Glutamatergic neuron (in vitro differentiated cells): Measurements from ENCODE around the gene S100A1. TPM values are rescaled to one million over a fixed set of nuclear protein-coding genes. Genes with fewer than 3 reads are reported as not detected.

Experiments used
- DNase-seq: peaks from one replicate; pipeline ENCODE4 v3.0.0; 2022
- H3K27ac Mint-ChIP-seq: one replicate; pipeline ENCODE4 v1.8.0; 2020; ENCODE audit warnings: mild to moderate bottlenecking, mixed read lengths, inconsistent platforms; ENCODE audit not compliant: unreplicated experiment
- H3K27me3 Mint-ChIP-seq: one replicate; pipeline ENCODE4 v1.8.0; 2020; ENCODE audit warnings: mild to moderate bottlenecking, moderate library complexity, mixed read lengths, inconsistent platforms; ENCODE audit not compliant: unreplicated experiment
- H3K36me3 Mint-ChIP-seq: one replicate; pipeline ENCODE4 v1.8.0; 2020; ENCODE audit warnings: mild to moderate bottlenecking, mixed read lengths, inconsistent platforms; ENCODE audit not compliant: unreplicated experiment
- H3K4me1 Mint-ChIP-seq: one replicate; pipeline ENCODE4 v1.8.0; 2020; ENCODE audit warnings: mild to moderate bottlenecking, low read depth, mixed read lengths, inconsistent platforms; ENCODE audit not compliant: unreplicated experiment
- H3K4me3 Mint-ChIP-seq: one replicate; pipeline ENCODE4 v1.8.0; 2020; ENCODE audit warnings: mild to moderate bottlenecking, mixed read lengths, inconsistent platforms; ENCODE audit not compliant: unreplicated experiment
- H3K9me3 Mint-ChIP-seq: one replicate; pipeline ENCODE4 v1.8.0; 2020; ENCODE audit warnings: mild to moderate bottlenecking, moderate library complexity, mixed read lengths, inconsistent platforms; ENCODE audit not compliant: unreplicated experiment
- CTCF ChIP-seq: fragments of 200-600 bp; sonication (generic); IDR thresholded peaks from one replicate; pipeline ENCODE4 v1.5.0; 2021; ENCODE audit not compliant: partially characterized antibody, unreplicated experiment
- total RNA-seq: library from RNA; stranded (reverse); fragmentation: NEBNext Ultra II Directional; extraction: Animal tissue kit (Norgen Biotek cat#: 25700); gene quantifications from one replicate; pipeline ENCODE4 v1.2.1, GENCODE V29; 2021; ENCODE audit not compliant: unreplicated experiment

The S100A1 gene
- total RNA-seq, 1 donor from 2014 or later, result 35.4 TPM

- no peak for TF ChIP-seq CTCF
- H3K4me1 Mint-ChIP-seq, result no peaks in the 10 kb centered on the region
- no peak overlapping the region for H3K4me3 Mint-ChIP-seq
- H3K36me3 Mint-ChIP-seq, result peaks cover 4% of the 10 kb centered on the region
- peaks cover 11% of the 10 kb centered on the region for H3K27me3 Mint-ChIP-seq
- no peak for DNase-seq
- H3K27ac Mint-ChIP-seq, result no peak overlapping the region
- H3K9me3 Mint-ChIP-seq, result peaks cover 11% of the 10 kb centered on the region
Measured at GRCh38 chr1:153649137-153649862, 21.1 kb downstream of the S100A1 start.

- H3K27ac Mint-ChIP-seq, result no peak overlapping the region
- H3K36me3 Mint-ChIP-seq, result peaks cover 4% of the 10 kb centered on the region
- peaks cover 11% of the 10 kb centered on the region for H3K9me3 Mint-ChIP-seq
- TF ChIP-seq CTCF, result no peak
- H3K4me1 Mint-ChIP-seq, result no peaks in the 10 kb centered on the region
- no peak for DNase-seq
- no peak overlapping the region for H3K4me3 Mint-ChIP-seq
- peaks cover 11% of the 10 kb centered on the region for H3K27me3 Mint-ChIP-seq
Measured at GRCh38 chr1:153649863-153650235, 21.6 kb downstream of the S100A1 start.

- H3K27ac Mint-ChIP-seq, result no peak overlapping the region
- peaks cover 8% of the 10 kb centered on the region for H3K9me3 Mint-ChIP-seq
- H3K4me3 Mint-ChIP-seq, result no peak overlapping the region
- H3K27me3 Mint-ChIP-seq, result peaks cover 9% of the 10 kb centered on the region
- H3K4me1 Mint-ChIP-seq, result no peaks in the 10 kb centered on the region
- H3K36me3 Mint-ChIP-seq, result no peaks in the 10 kb centered on the region
- no peak for TF ChIP-seq CTCF
- no peak for DNase-seq
Measured at GRCh38 chr1:153651771-153652170, 23.5 kb downstream of the S100A1 start.

GRCh38 chr1:153652805-153653500, 24.7 kb downstream of the S100A1 start:
- Mint-ChIP-seq H3K4me1 (no peaks in the 10 kb centered on the region), H3K27me3 (peaks cover 7% of the 10 kb centered on the region), H3K27ac (no peak overlapping the region), H3K36me3 (no peaks in the 10 kb centered on the region), H3K4me3 (no peak overlapping the region), H3K9me3 (peaks cover 1% of the 10 kb centered on the region)
- no peak for TF ChIP-seq CTCF
- DNase-seq, result no peak

GRCh38 chr1:153655333-153655732, 27.1 kb downstream of the S100A1 start:
- TF ChIP-seq CTCF, result no peak
- Mint-ChIP-seq H3K27ac (no peak overlapping the region), H3K9me3 (peaks cover 3% of the 10 kb centered on the region), H3K4me3 (no peak overlapping the region), H3K27me3 (peaks cover 6% of the 10 kb centered on the region), H3K4me1 (peaks cover 7% of the 10 kb centered on the region), H3K36me3 (no peaks in the 10 kb centered on the region)
- no peak for DNase-seq
